SKM-1 (cell line): ENCODE measurements around the gene NOP9.

Experiments used
- DNase-seq: peaks from one replicate; lab custom pipeline; 2025; ENCODE audit not compliant: unreplicated experiment; lab: John Stamatoyannopoulos, UW

Gene NOP9

GRCh38 chr14:24299255-24300191, at the start of gene NOP9, which contains the start of gene DHRS1:
NOP9 (plus strand) TSS chr14:24299850; CDS start chr14:24299955, 105 bp downstream.
DHRS1 (minus strand) TSS chr14:24299780; CDS start chr14:24299106, 674 bp downstream.
- DNase-seq = peak; percentile 14

- DNase-seq = no peak
Observed at GRCh38 chr14:24250354-24250753, 49.3 kb upstream of the NOP9 start.

- no peak for DNase-seq
Observed at GRCh38 chr14:24251880-24252288, 47.8 kb upstream of the NOP9 start.

GRCh38 chr14:24252289-24253124, 47.1 kb upstream of the NOP9 start:
- no peak for DNase-seq

GRCh38 chr14:24253936-24254335, 45.7 kb upstream of the NOP9 start:
- no peak for DNase-seq

- no peak for DNase-seq
Observed at GRCh38 chr14:24254630-24255392, 44.8 kb upstream of the NOP9 start.

GRCh38 chr14:24255438-24255837, 44.2 kb upstream of the NOP9 start:
- no peak for DNase-seq

- no peak for DNase-seq
Observed at GRCh38 chr14:24255931-24256711, 43.5 kb upstream of the NOP9 start.

- no peak for DNase-seq
Observed at GRCh38 chr14:24256960-24257359, 42.7 kb upstream of the NOP9 start.

- no peak for DNase-seq
Observed at GRCh38 chr14:24258119-24258518, 41.5 kb upstream of the NOP9 start.

GRCh38 chr14:24258548-24259265, 40.9 kb upstream of the NOP9 start:
- DNase-seq = no peak

GRCh38 chr14:24259282-24260025, 40.2 kb upstream of the NOP9 start:
- DNase-seq = no peak

- no peak for DNase-seq
Observed at GRCh38 chr14:24260026-24260779, 39.4 kb upstream of the NOP9 start.

- DNase-seq = no peak
Observed at GRCh38 chr14:24260780-24261157, 38.9 kb upstream of the NOP9 start.

GRCh38 chr14:24261256-24261968, 38.2 kb upstream of the NOP9 start:
- no peak for DNase-seq

- DNase-seq = no peak
Observed at GRCh38 chr14:24261969-24262327, 37.7 kb upstream of the NOP9 start.

- no peak for DNase-seq
Observed at GRCh38 chr14:24262821-24263733, 36.6 kb upstream of the NOP9 start, which contains the start of gene TGM1. TGM1 (minus strand) TSS chr14:24263177; CDS start chr14:24262352, 825 bp downstream.
